GM10266 (cell line): Measurements from ENCODE around the gene TMEM151B.
"Not testable (repeated sequence)": the region's sequence is repeated elsewhere in the genome, so short reads cannot be mapped to it uniquely, and the experiment has no call there.

ENCODE experiments used
- DNase-seq: peaks from one replicate; pipeline ENCODE4 v3.0.0; 2012; ENCODE audit errors: extremely low spot score
- CTCF ChIP-seq: IDR thresholded peaks from 2 replicates; pipeline ENCODE4 v1.5.1; 2012; ENCODE audit warnings: mild to moderate bottlenecking, low read depth; ENCODE audit not compliant: control insufficient read depth, insufficient read depth; ENCODE audit errors: missing control alignments

The TMEM151B gene

GRCh38 chr6:44321210-44321609 lies 51.0 kb downstream of the TMEM151B start:
- no peak for TF ChIP-seq CTCF
- no peak for DNase-seq

- no peak for DNase-seq
- no peak for TF ChIP-seq CTCF
These were observed 56.8 kb downstream of the TMEM151B start for GRCh38 chr6:44327096-44327495.

GRCh38 chr6:44327760-44328159 lies 57.5 kb downstream of the TMEM151B start:
- TF ChIP-seq CTCF: no peak

GRCh38 chr6:44328203-44328602 lies 58.0 kb downstream of the TMEM151B start:
- DNase-seq: not testable (repeated sequence)

More at GRCh38 chr6:44327760-44328159, 57.5 kb downstream of the TMEM151B start:
- DNase-seq: no peak

- DNase-seq: no peak
- no peak for TF ChIP-seq CTCF
These were observed 59.6 kb downstream of the TMEM151B start for GRCh38 chr6:44329858-44330257.

- DNase-seq: no peak
- TF ChIP-seq CTCF: no peak
These were observed 62.3 kb downstream of the TMEM151B start for GRCh38 chr6:44332585-44332984.

- no peak for TF ChIP-seq CTCF
- no peak for DNase-seq
These were observed 63.1 kb downstream of the TMEM151B start for GRCh38 chr6:44333273-44333919.

- no peak for TF ChIP-seq CTCF
- DNase-seq: no peak
These were observed 63.7 kb downstream of the TMEM151B start for GRCh38 chr6:44333942-44334341.
